HepG2 (cell line): ENCODE measurements around the gene FAM43B. TPM values are rescaled to one million over a fixed set of nuclear protein-coding genes. Genes with fewer than 3 reads are reported as not detected.

Experiments used
- CCDC6 ChIP-seq: sonication (generic); formaldehyde crosslinking; IDR thresholded peaks from 2 replicates; pipeline ENCODE4 v1.8.1; 2022; ENCODE audit warnings: mild to moderate bottlenecking, missing genetic modification reagents, moderate library complexity
- EHMT2 ChIP-seq: fragments of 200-600 bp; sonication (generic); IDR thresholded peaks from 2 replicates; pipeline ENCODE4 v1.7.0; 2017; ENCODE audit warnings: antibody characterized with exemption, low read depth, low read length, borderline replicate concordance
- FOXC1 ChIP-seq: sonication (generic); formaldehyde crosslinking; IDR thresholded peaks from 2 replicates; pipeline ENCODE4 v1.8.0; 2022; ENCODE audit warnings: mild to moderate bottlenecking, missing genetic modification reagents, borderline replicate concordance
- MEIS2 ChIP-seq: sonication (generic); formaldehyde crosslinking; IDR thresholded peaks from 2 replicates; pipeline ENCODE4 v1.9.0; 2021; ENCODE audit warnings: mild to moderate bottlenecking, missing genetic modification reagents
- MXD1 ChIP-seq: sonication (generic); formaldehyde crosslinking; IDR thresholded peaks from 2 replicates; pipeline ENCODE4 v1.4.0; 2020; ENCODE audit warnings: mild to moderate bottlenecking, missing genetic modification reagents
- NCOA1 ChIP-seq: sonication (generic); formaldehyde crosslinking; IDR thresholded peaks from 2 replicates; pipeline ENCODE4 v1.9.0; 2021; ENCODE audit warnings: missing genetic modification reagents
- SUZ12 ChIP-seq: fragments of 150-350 bp; IDR thresholded peaks from 2 replicates; pipeline ENCODE4 v1.6.1; 2014; ENCODE audit warnings: low read depth, low read length
- TBL1XR1 ChIP-seq: fragments of 150-350 bp; IDR thresholded peaks from 2 replicates; pipeline ENCODE4 v1.6.1; 2014; ENCODE audit warnings: borderline replicate concordance, low read length; ENCODE audit not compliant: partially characterized antibody
- TEAD2 ChIP-seq: sonication (generic); formaldehyde crosslinking; IDR thresholded peaks from 2 replicates; pipeline ENCODE4 v1.9.0; 2021; ENCODE audit warnings: missing genetic modification reagents
- TERF1 ChIP-seq: sonication (generic); formaldehyde crosslinking; IDR thresholded peaks from 2 replicates; pipeline ENCODE4 v1.8.0; 2022; ENCODE audit warnings: mild to moderate bottlenecking, missing genetic modification reagents, moderate library complexity
- THRA ChIP-seq: sonication (generic); formaldehyde crosslinking; IDR thresholded peaks from 2 replicates; pipeline ENCODE4 v1.4.0; 2020; ENCODE audit warnings: missing genetic modification reagents, borderline replicate concordance
- ZBED4 ChIP-seq: sonication (generic); formaldehyde crosslinking; IDR thresholded peaks from 2 replicates; pipeline ENCODE4 v1.4.0; 2020; ENCODE audit warnings: missing genetic modification reagents, borderline replicate concordance
- ZMAT3 ChIP-seq: sonication (generic); formaldehyde crosslinking; conservative IDR thresholded peaks from 2 replicates; pipeline ENCODE4 v1.7.0; 2021; ENCODE audit warnings: missing genetic modification reagents
- ZNF101 ChIP-seq: sonication (generic); formaldehyde crosslinking; IDR thresholded peaks from 2 replicates; pipeline ENCODE4 v1.4.0; 2020; ENCODE audit warnings: mild to moderate bottlenecking, low read depth, missing genetic modification reagents, borderline replicate concordance
- ZNF296 ChIP-seq: sonication (generic); formaldehyde crosslinking; conservative IDR thresholded peaks from 2 replicates; pipeline ENCODE4 v1.5.0; 2020; ENCODE audit warnings: mild to moderate bottlenecking, missing genetic modification reagents
- ZNF484 ChIP-seq: sonication (generic); formaldehyde crosslinking; IDR thresholded peaks from 2 replicates; pipeline ENCODE4 v1.5.1; 2020; ENCODE audit warnings: mild to moderate bottlenecking, low read depth, missing genetic modification reagents, borderline replicate concordance
- ZNF543 ChIP-seq: sonication (generic); formaldehyde crosslinking; IDR thresholded peaks from 2 replicates; pipeline ENCODE4 v1.4.0; 2020; ENCODE audit warnings: mild to moderate bottlenecking, missing genetic modification reagents
- ZNF619 ChIP-seq: sonication (generic); formaldehyde crosslinking; IDR thresholded peaks from 2 replicates; pipeline ENCODE4 v1.4.0; 2020; ENCODE audit warnings: mild to moderate bottlenecking, missing genetic modification reagents
- ZNF644 ChIP-seq: IDR thresholded peaks from 2 replicates; pipeline ENCODE4 v1.6.1; 2016; ENCODE audit warnings: low read depth
- polyA plus RNA-seq, 8 experiments: library from polyadenylated mRNA; depleted of rRNA in 3 of 8; stranded (reverse) in 7 of 8; unstranded in 1 of 8; fragments of >200 nt; fragmentation: Illumina TruSeq in 4 of 8; extraction: Trizol in 4 of 8; gene quantifications; 2 replicates each; pipeline versions ENCODE4 v1.2.1 to v1.2.3, GENCODE V29; 2011 to 2016; ENCODE audit warnings: low read depth in 4 of 8, missing spikeins in 1 of 8, mixed read lengths in 1 of 8; ENCODE audit not compliant: insufficient read depth in 1 of 8
- total RNA-seq, 5 experiments: library from RNA; depleted of rRNA; stranded (reverse); fragments of >200 nt; fragmentation: Illumina TruSeq; extraction: Trizol; gene quantifications; 2 replicates each; pipeline ENCODE4 v1.2.3, GENCODE V29; 2016; ENCODE audit warnings: low read depth in 1 of 5
- TF ChIP-seq, protein P1 (sequence below): fragments of 450-650 bp; IDR thresholded peaks from 2 replicates; pipeline ENCODE4 v1.6.1; 2016

The FAM43B gene
- total and polyA plus RNA-seq, 2 of the 13 experiments (the other 11 are each of a cell fraction or from before 2014, with no cell fraction given): 0.63 to 3.7 TPM

- TF ChIP-seq THRA (CRISPR knock-in tag) (peak; percentile 27; the same call in 1 of the 2 replicates), TERF1 (CRISPR knock-in tag) (no peak), FOXC1 (CRISPR knock-in tag) (peak; percentile 96), TEAD2 (no peak), SUZ12 (no peak), TBL1XR1 (peak; percentile 52), ZNF644 (no peak), MXD1 (CRISPR knock-in tag) (peak; percentile 67), ZBED4 (CRISPR knock-in tag) (no peak), ZNF296 (CRISPR knock-in tag) (no peak), ZMAT3 (peak; percentile 87; the same call in 1 of the 2 replicates), CCDC6 (CRISPR knock-in tag) (peak; percentile 70; the same call in 1 of the 2 replicates), MEIS2 (CRISPR knock-in tag) (peak; percentile 90), NCOA1 (CRISPR knock-in tag) (peak; percentile 59; the same call in 1 of the 2 replicates), ZNF101 (CRISPR knock-in tag) (no peak), ZNF484 (CRISPR knock-in tag) (no peak), EHMT2 (peak; percentile 72; the same call in 1 of the 2 replicates), ZNF543 (CRISPR knock-in tag) (no peak), ZNF619 (CRISPR knock-in tag) (peak; percentile 96)
- TF ChIP-seq, protein P1, sequence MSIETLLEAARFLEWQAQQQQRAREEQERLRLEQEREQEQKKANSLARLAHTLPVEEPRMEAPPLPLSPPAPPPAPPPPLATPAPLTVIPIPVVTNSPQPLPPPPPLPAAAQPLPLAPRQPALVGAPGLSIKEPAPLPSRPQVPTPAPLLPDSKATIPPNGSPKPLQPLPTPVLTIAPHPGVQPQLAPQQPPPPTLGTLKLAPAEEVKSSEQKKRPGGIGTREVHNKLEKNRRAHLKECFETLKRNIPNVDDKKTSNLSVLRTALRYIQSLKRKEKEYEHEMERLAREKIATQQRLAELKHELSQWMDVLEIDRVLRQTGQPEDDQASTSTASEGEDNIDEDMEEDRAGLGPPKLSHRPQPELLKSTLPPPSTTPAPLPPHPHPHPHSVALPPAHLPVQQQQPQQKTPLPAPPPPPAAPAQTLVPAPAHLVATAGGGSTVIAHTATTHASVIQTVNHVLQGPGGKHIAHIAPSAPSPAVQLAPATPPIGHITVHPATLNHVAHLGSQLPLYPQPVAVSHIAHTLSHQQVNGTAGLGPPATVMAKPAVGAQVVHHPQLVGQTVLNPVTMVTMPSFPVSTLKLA: no peak
Observed at GRCh38 chr1:20507564-20508410, 44.6 kb upstream of the FAM43B start, which contains the start of gene MUL1 (continued).
